Activated naive CD4-positive, alpha-beta T cell treated with anti-CD3 and anti-CD28 coated beads for 36 hours (primary cell): ENCODE data around the gene TRPC4AP. TPM values are rescaled to one million over a fixed set of nuclear protein-coding genes. Genes with fewer than 3 reads are reported as not detected.
"Not testable (repeated sequence)": the region's sequence is repeated elsewhere in the genome, so short reads cannot be mapped to it uniquely, and the experiment has no call there.

Experiments
- CTCF ChIA-PET: fragments of 350-600 bp; sonication (Branson Sonifier 250); formaldehyde crosslinking; loops from one replicate; lab custom pipeline; 2021; ENCODE audit warnings: antibody characterized with exemption; lab: Charles Lee
- DNase-seq: peaks from one replicate; pipeline ENCODE4 v3.0.0-alpha.2; 2020
- H3K27ac Mint-ChIP-seq: one replicate; pipeline ENCODE4 v1.8.0; 2021; ENCODE audit warnings: mild to moderate bottlenecking, mixed read lengths
- H3K27me3 Mint-ChIP-seq: one replicate; pipeline ENCODE4 v1.8.0; 2021; ENCODE audit warnings: low read depth, mixed read lengths
- H3K36me3 Mint-ChIP-seq: one replicate; pipeline ENCODE4 v1.8.0; 2021; ENCODE audit warnings: low read depth, mixed read lengths
- H3K4me1 Mint-ChIP-seq: one replicate; pipeline ENCODE4 v1.8.0; 2021; ENCODE audit warnings: low read depth, mixed read lengths
- H3K4me3 Mint-ChIP-seq: one replicate; pipeline ENCODE4 v1.8.0; 2021; ENCODE audit warnings: mild to moderate bottlenecking, moderate library complexity, mixed read lengths
- H3K9me3 Mint-ChIP-seq: one replicate; pipeline ENCODE4 v1.8.0; 2021; ENCODE audit warnings: mixed read lengths
- intact Hi-C: fragments of 100-400 bp; cut with micrococcal nuclease; formaldehyde crosslinking; loops from one replicate; pipeline ENCODE4 v1.15.1; 2023
- total RNA-seq, 2 experiments: library from RNA; stranded (reverse); gene quantifications; one replicate each; pipeline ENCODE4 v1.2.3, GENCODE V29; 2021

Gene TRPC4AP
- total RNA-seq, 2 experiments from 2014 or later, result 49.6 to 51.7 TPM

DNA sequence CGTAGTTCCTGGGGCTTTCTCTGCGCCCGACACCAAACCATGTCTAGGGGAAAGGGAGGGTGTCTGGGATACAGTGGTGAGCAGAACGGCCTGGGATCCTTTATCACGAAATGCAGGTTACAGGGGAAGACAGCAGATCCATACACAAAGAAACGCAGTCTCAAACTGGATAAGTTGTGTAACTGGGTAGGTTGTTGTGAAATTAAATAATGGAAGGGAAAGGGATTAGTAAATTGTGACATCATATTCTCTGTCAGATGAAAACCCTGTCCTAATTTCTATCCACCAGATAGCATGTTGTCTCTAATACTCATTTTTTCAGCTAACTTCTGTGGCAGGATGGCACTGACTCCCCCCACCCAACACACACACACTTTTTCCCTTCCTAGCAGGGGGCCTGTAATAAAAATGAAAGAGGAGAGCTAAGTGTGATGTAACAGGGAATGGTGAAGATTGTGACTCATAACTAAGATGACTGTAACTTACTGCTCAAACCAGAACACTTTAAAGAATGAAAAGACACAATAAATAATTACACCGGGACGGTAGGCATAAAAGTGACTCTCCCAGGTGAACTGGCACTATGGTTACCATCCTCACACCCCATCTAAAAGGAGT, 769 bp upstream of the TRPC4AP start:
- CTCF ChIA-PET, result interaction anchor here (0.9 to 3.8 kb wide), 5 partner anchors 54 to 335 kb away, joined by 3 to 23 read pairs (median 4); partner anchors contain the start of gene EDEM2
- Mint-ChIP-seq H3K27me3 (no peaks in the 10 kb centered on the region), H3K4me3 (peak overlapping the region; percentile 89), H3K9me3 (no peaks in the 10 kb centered on the region), H3K36me3 (peaks cover 13% of the 10 kb centered on the region), H3K4me1 (peaks cover 52% of the 10 kb centered on the region), H3K27ac (peak overlapping the region; percentile 100)
- intact Hi-C loops, result loop anchor here (1.0 to 5.0 kb wide), 9 partner anchors 8 to 981 kb away; partner anchors contain the start of genes ACSS2, EDEM2 and EIF2S2
- DNase-seq, result peak; percentile 77

DNA sequence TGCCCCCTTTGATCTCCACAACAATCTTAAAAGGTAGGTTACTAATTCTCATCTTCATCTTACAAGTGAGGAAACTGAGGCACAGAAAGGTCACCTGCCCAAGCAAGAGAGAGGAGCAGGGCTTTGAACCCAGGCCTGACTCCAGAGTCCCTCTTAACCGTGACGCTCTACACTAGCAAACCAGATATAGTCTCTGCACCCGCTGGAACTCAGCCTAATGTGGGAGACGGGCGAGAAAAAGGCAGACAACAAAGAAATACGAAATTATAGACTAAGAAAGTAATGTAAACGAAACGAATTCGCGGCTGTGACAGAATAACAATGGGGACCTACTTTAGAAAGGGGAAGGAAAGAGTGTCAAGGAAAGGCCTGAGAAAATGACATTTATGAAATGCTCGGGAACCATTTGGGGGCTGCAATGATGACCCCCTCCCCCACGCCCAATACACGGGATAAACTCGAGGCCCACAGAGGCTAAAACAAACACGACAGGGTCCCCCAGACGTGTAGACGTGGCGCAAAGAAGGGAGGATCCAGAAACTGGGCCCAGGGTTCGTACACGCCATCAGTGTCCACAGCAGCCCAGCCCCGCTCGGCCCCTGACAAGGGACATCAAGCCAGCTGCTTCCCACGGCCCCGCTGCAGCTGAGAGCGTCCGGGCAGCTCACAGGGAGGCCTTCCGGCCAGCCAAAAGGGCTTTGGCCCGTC, 637 bp downstream of the TRPC4AP start:
- intact Hi-C loops, result loop anchor here (1.0 to 5.0 kb wide), 6 partner anchors 37 to 980 kb away; partner anchors contain the start of genes EIF2S2, GSS, MYH7B and RBM39
- Mint-ChIP-seq H3K27me3 (no peaks in the 10 kb centered on the region), H3K36me3 (peaks cover 20% of the 10 kb centered on the region), H3K4me1 (peaks cover 64% of the 10 kb centered on the region), H3K4me3 (peak overlapping the region; percentile 89), H3K27ac (peak overlapping the region; percentile 90), H3K9me3 (no peaks in the 10 kb centered on the region)
- DNase-seq, result peak; percentile 28
- CTCF ChIA-PET, result interaction anchor here (0.6 to 2.2 kb wide), 4 partner anchors 24 to 217 kb away, joined by 3 to 12 read pairs (median 4); no protein-coding TSS in a partner anchor

DNA sequence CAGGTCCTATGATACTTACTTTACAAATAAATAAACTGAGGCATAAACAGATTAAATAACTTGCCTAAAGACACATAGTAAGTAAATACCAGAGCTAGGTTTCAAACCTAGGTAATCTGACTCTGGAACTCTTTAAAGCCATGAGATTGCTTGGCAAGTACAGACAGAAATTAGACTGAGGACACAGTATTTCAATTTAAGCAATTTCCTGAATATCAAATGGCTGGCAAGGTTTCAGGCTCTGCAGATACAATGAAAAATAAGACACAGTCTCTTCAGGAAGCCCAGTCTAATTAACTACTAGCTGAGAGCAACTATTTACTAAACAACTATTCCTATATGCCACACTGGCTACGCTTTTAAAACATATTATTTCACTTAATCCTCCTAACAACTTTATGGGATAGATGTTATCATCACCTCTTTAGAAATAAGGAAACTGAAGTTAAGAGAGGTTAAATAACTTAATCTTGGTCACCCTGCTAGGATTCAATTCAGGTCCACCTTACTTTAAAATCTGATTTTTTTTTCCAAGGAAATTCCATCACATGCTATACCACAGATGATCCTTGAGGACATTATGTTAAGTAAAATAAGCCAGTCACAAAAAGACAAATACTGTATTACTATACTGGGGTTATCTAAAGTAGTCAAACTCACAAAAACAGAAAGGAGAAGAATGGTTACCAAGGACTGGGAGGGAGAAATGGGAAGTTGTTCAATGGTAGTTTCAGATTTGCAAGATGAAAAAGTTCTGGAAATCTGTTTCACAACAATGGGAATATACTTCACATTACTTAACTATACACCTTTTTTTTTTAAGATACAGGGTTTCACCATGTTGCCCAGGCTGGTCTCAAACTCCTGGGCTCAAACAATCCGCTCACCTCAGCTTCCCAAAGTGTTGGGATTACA, 4.1 kb downstream of the TRPC4AP start:
- H3K4me3 Mint-ChIP-seq, result no peak overlapping the region

DNA sequence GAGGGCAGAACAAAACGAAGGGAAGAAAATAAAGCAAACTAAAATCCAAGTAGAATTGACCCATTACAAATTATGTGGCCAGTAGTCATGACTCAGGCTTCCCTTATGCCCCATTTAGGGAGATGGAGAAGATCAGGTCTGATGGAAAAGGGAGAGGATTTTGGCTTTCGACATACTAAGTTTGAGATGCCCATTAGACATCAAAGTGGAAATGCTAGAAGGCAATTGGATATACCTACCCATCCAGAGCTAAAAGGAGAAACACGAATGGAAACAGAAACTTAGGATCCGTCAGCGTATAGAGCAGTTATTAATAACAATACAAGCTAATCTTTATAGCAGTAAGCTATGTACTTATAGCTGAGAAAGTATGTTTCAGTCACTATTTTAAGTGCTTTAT, 4.8 kb downstream of the TRPC4AP start:
- H3K27ac Mint-ChIP-seq, result peak overlapping the region; percentile 36

More for the DNA sequence above, 4.1 kb downstream of the TRPC4AP start:
- Mint-ChIP-seq H3K27me3 (no peaks in the 10 kb centered on the region), H3K36me3 (peaks cover 22% of the 10 kb centered on the region), H3K9me3 (no peaks in the 10 kb centered on the region), H3K4me1 (peaks cover 59% of the 10 kb centered on the region), H3K27ac (peak overlapping the region; percentile 36)
- no peak for DNase-seq
- intact Hi-C loops, result no loop called here
- CTCF ChIA-PET, result interaction anchor here (0.6 to 1.2 kb wide), 3 partner anchors 8 to 121 kb away, joined by 3 to 4 read pairs (median 3); no protein-coding TSS in a partner anchor

DNA sequence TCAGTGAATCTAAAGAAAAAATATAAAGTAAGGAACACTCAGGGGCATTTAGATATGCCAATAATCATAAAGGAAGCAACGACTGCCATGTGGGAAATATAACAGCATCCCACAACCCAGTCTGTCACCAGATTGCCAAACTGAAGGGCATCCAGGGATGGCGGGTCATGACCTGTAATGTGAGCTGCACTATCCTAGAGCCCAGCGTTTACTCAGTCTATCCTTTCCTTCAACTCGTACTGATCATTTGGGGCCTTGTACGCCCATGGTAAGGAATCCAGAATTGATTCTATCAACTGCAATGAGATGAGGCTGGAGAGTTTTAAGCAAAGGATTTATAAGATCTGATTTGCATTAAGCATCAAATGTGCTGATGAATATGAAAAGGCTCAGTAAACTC, 5.3 kb downstream of the TRPC4AP start:
- H3K9me3 Mint-ChIP-seq, result no peaks in the 10 kb centered on the region
- H3K27ac Mint-ChIP-seq, result peak overlapping the region; percentile 28
- intact Hi-C loops, result no loop called here
- H3K36me3 Mint-ChIP-seq, result peaks cover 22% of the 10 kb centered on the region
- DNase-seq, result no peak
- peaks cover 61% of the 10 kb centered on the region for H3K4me1 Mint-ChIP-seq
- no peak overlapping the region for H3K4me3 Mint-ChIP-seq
- CTCF ChIA-PET, result interaction anchor here (0.7 to 1.2 kb wide), 2 partner anchors 9 to 122 kb away, joined by 3 to 4 read pairs; no protein-coding TSS in a partner anchor
- H3K27me3 Mint-ChIP-seq, result no peaks in the 10 kb centered on the region

More for the DNA sequence above, 4.8 kb downstream of the TRPC4AP start:
- H3K9me3 Mint-ChIP-seq, result no peaks in the 10 kb centered on the region
- H3K4me1 Mint-ChIP-seq, result peaks cover 59% of the 10 kb centered on the region
- H3K4me3 Mint-ChIP-seq, result no peak overlapping the region
- CTCF ChIA-PET, result interaction anchor here (0.7 to 1.2 kb wide), 2 partner anchors 9 to 121 kb away, joined by 3 to 4 read pairs; no protein-coding TSS in a partner anchor
- intact Hi-C loops, result no loop called here
- no peak for DNase-seq
- H3K27me3 Mint-ChIP-seq, result no peaks in the 10 kb centered on the region
- peaks cover 22% of the 10 kb centered on the region for H3K36me3 Mint-ChIP-seq

DNA sequence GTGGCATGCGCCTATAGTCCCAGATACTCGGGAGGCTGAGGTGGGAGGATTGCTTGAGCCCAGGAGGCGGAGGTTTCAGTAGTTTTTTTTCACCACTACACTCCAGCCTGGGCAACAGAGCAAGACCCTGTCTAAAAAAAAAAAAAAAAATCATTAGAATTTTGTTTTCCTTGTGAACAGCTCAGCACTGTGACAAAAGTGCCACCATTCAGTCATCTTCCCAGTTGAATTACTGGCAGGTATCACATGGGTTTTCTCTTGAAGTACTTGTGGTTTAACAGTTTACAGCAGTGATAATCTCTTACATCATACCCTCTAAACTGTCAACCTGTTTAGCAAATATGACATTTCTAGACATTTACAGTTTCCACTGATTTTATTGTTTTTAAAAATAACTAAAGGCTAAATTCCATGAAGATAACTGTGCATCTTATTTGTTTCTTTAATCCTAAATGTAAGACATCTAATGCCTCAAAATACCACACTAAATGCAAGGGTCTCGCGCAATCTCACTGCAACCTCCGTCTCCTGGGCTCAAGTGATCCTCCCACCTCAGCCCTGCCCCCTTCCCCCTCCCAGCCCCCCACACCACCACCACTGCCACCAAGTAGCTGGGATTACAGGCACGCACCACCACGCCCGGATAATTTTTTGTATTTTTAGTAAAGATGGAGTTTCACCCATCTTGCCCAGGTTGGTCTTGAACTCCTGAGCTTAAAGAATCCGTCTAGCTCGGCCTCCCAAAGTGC, 7.0 kb downstream of the TRPC4AP start:
- intact Hi-C loops, result loop anchor here (1.0 kb wide), 2 partner anchors 8 to 30 kb away; no protein-coding TSS in a partner anchor
- Mint-ChIP-seq H3K27ac (peak overlapping the region; percentile 80), H3K9me3 (no peaks in the 10 kb centered on the region), H3K4me3 (no peak overlapping the region), H3K27me3 (no peaks in the 10 kb centered on the region), H3K36me3 (peaks cover 16% of the 10 kb centered on the region), H3K4me1 (peaks cover 54% of the 10 kb centered on the region)
- CTCF ChIA-PET, result interaction anchor here (0.6 to 2.1 kb wide), 4 partner anchors 10 to 342 kb away, joined by 3 to 9 read pairs (median 4); no protein-coding TSS in a partner anchor
- DNase-seq, result peak; percentile 48

DNA sequence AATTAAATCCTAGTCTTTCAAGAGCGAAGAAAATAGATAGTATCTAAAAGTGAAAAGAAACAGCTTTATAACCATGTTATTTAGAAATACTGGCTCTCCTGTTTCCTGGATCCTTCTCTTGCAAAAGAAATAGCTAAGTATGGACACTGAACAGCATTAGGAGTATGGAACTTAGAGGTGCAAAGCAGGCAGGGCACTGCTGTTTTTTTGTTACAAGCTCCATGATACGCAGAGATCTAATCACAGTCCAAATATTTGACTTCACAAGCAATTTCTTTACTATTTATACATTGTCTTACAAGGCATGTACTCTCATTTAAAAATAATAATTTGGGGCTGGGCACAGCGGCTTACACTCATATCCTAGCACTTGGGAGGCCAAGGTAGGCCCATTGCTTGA, 7.6 kb downstream of the TRPC4AP start:
- Mint-ChIP-seq H3K4me1 (peaks cover 53% of the 10 kb centered on the region), H3K9me3 (no peaks in the 10 kb centered on the region), H3K27me3 (no peaks in the 10 kb centered on the region), H3K36me3 (peaks cover 13% of the 10 kb centered on the region), H3K27ac (peak overlapping the region; percentile 80), H3K4me3 (no peak overlapping the region)
- intact Hi-C loops, result loop anchor here (1.0 kb wide), 2 partner anchors 8 to 30 kb away; no protein-coding TSS in a partner anchor
- CTCF ChIA-PET, result interaction anchor here (0.6 to 2.1 kb wide), 5 partner anchors 11 to 343 kb away, joined by 3 to 9 read pairs (median 4); no protein-coding TSS in a partner anchor
- DNase-seq, result no peak

DNA sequence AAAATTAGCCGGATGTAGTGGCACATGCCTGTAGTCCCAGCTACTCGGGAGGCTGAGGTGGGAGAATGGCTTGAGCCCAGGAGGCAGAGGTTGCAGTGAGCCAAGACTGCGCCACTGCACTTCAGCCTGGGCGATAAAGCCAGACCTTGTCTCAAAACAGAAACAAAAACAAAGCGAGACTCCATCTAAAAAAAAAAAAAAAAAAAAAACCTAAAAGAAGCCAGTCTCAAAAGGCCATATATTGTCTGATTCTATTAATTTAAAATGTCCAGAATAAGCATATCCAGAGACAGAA, 12.3 kb downstream of the TRPC4AP start:
- CTCF ChIA-PET, result interaction anchor here (0.6 kb wide), 1 partner anchor 8 kb away, joined by 3 read pairs; no protein-coding TSS in a partner anchor
- H3K27ac Mint-ChIP-seq, H3K4me3 Mint-ChIP-seq, intact Hi-C loops, H3K27me3 Mint-ChIP-seq, H3K9me3 Mint-ChIP-seq, DNase-seq: not testable (repeated sequence)
- peaks cover 30% of the 10 kb centered on the region for H3K4me1 Mint-ChIP-seq
- peaks cover 25% of the 10 kb centered on the region for H3K36me3 Mint-ChIP-seq

DNA sequence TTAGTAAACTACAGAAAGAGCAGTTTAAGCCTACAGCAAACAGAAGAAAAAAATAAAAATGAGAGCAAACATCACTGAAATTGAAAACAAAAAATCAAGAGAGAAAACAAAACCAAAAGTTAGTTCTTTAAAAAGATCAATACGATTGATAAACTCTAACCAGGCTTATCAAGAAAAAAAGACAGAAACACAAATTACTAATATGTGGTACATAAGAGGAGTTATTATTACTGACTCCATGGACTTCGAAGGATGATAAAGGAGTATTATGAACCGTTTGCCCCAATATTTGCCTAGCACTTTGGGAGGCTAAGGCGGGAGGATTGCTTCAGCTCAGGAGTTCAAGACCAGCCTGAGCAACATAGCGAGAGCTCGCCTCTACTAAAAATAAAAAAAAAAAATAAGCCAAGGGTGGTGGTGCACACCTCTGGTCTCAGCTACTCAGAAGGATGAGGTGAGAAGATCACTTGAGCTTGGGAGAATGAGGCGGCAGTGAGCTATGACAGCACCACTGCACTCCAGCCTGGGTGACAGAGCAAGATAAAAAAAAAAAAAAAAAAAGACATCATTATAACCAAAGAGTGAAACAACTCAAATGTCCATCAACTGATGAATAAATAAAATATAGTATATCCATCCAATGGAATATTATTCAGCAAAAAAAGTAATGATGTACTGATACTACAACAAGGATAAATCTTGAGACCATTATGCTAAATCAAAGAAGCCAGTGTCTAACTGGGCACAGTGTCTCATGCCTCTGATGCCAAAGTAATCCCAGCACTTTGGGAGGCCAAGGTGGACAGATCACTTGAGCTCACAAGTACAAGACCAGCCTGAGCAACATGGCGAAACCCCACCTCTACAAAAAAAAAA, 12.9 kb downstream of the TRPC4AP start:
- intact Hi-C loops, result loop anchor here (2.0 kb wide), 1 partner anchor 15 kb away; no protein-coding TSS in a partner anchor
- Mint-ChIP-seq H3K36me3 (peaks cover 29% of the 10 kb centered on the region), H3K27ac (no peak overlapping the region), H3K9me3 (no peaks in the 10 kb centered on the region), H3K27me3 (no peaks in the 10 kb centered on the region), H3K4me3 (no peak overlapping the region), H3K4me1 (peaks cover 25% of the 10 kb centered on the region)
- CTCF ChIA-PET, result interaction anchor here (0.6 kb wide), 1 partner anchor 9 kb away, joined by 3 read pairs; no protein-coding TSS in a partner anchor
- DNase-seq, result no peak

DNA sequence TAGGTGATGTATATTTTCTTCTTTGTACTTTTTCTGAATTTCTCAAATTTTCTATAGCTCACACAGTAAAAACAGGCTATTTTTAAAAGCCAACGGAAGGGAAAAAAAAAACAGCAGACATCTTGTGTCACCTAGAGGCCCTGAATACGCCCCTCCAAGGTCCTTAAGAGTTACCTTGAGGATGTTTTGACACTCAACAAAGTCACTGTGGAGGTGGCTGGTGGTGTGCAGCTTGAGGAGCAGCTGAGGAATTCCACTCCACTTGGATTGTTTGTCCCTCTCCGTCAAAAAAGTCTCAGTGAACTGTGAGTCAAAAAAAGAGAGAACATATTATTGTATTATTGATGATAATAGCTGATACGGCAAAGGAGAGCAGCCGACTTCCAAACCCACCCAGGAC, 14.7 kb downstream of the TRPC4AP start:
- peaks cover 17% of the 10 kb centered on the region for H3K4me1 Mint-ChIP-seq
- no peak for DNase-seq
- H3K4me3 Mint-ChIP-seq, result no peak overlapping the region
- no peaks in the 10 kb centered on the region for H3K27me3 Mint-ChIP-seq
- peaks cover 37% of the 10 kb centered on the region for H3K36me3 Mint-ChIP-seq
- H3K27ac Mint-ChIP-seq, result no peak overlapping the region
- CTCF ChIA-PET, result interaction anchor here (0.7 kb wide), 1 partner anchor 131 kb away, joined by 3 read pairs; no protein-coding TSS in a partner anchor
- intact Hi-C loops, result loop anchor here (2.0 kb wide), 1 partner anchor 13 kb away; no protein-coding TSS in a partner anchor
- H3K9me3 Mint-ChIP-seq, result peaks cover 3% of the 10 kb centered on the region
